ENCODE data around the gene AK3.

AK3 gene

DNA sequence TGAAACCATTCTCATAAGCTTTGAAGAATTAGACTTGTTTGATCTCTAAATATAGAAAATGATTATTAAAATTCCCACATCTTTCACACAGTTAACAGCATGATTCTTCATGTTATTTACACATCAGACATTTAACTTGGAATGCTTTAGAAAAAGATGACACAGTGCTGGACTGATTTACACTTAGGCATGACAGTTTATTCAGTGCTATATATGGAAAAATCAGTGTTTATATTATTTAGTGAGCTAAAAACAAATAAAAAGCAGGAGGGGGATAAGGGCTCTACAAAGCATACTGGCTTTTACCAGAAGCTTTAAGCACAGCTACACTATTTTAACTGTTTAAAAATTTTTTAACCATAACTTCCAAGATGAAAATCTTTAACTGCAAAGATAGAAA, 31.6 kb downstream of the AK3 start:
- in situ Hi-C loops (cut with HindIII; ENCODE audit: low sequenced_read_pairs): no loop called here

- in situ Hi-C loops (cut with HindIII; ENCODE audit: low sequenced_read_pairs): no loop called here
Observed at GRCh38 chr9:4706971-4707622, 33.9 kb downstream of the AK3 start.

- in situ Hi-C loops (cut with HindIII; ENCODE audit: low sequenced_read_pairs): no loop called here
Observed at GRCh38 chr9:4706021-4706420, 35.0 kb downstream of the AK3 start.

DNA sequence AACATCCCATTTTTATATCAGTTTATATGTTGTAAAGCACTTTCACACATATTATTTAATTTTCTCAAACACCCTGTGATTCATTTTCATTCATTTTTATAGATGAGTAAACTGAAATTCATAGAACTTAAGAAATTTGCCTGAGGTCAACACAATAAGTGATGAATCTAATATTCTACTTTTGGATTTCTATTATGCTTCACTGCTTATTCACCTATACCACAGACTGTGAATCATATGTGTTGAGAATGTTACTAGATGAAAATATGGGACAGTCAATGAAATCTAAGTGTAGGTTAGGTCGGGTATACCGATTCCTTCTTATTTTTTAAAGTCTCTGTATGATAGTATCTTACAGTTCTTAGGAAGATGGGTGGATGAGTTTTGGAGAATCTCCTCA, 36.9 kb downstream of the AK3 start:
- in situ Hi-C loops (cut with HindIII; ENCODE audit: low sequenced_read_pairs): no loop called here

DNA sequence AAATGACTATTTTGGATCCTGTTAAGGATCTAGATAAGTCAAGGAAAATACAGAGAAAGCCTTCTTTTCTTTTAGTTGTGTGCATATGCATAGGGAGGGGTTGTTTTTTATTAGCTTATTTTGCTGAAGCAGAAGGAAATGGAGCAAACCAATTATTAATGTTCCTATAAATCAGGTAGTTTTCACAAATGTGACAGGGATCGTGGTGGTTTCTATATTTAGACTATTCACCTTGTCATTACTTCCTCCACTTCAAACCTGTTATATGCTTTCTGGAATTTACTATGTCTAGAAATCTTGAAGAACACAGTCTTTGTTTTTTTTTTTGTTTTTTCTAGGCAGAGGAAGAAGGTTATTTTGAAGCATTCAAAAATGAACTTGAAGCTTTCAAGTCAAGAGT, 39.5 kb downstream of the AK3 start:
- in situ Hi-C loops (cut with HindIII; ENCODE audit: low sequenced_read_pairs): no loop called here

DNA sequence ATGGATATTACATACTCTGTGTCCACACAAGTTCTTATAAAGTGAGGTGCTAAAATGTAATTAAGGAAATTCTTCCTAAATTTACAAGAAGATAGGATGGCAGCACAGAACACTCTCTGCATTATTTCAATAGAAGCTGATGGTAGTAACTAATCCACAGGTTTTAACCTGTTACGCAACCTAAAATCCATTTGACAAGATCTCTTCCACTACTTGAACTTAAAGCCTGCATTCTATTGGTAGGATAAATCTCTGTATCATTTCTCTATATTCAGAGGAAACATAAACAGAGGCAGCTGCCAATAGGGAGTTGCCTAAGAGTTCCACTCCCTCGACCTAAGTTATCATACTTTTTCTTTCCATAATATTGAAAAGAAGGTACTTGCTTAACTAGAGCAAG, 40.1 kb downstream of the AK3 start:
- in situ Hi-C loops (cut with HindIII; ENCODE audit: low sequenced_read_pairs): no loop called here

DNA sequence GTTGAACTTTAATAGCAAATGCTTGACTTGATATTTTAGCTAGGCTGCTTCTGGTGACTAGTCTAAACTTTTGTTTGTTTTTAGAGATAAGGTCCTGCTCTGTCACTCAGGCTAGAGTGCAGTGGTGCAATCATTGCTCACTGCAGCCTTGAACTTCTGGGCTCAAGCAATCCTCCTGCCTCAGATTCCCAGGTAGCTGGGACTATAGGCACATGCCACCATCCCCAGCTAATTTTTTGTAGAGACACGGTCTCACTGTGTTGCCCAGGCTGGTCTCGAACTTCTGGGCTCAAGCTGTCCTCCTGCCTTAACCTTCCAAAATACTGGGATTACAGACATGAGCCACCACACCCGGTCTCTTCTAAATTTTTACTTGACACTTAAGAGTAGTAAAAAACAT, 40.9 kb downstream of the AK3 start:
- in situ Hi-C loops (cut with HindIII; ENCODE audit: low sequenced_read_pairs): no loop called here

- in situ Hi-C loops (cut with HindIII; ENCODE audit: low sequenced_read_pairs): no loop called here
Observed at GRCh38 chr9:4691795-4692194, 49.2 kb downstream of the AK3 start.

- in situ Hi-C loops (cut with HindIII; ENCODE audit: low sequenced_read_pairs): no loop called here
Observed at GRCh38 chr9:4690144-4690543, 50.9 kb downstream of the AK3 start.

GRCh38 chr9:4689687-4690104, 51.3 kb downstream of the AK3 start:
- in situ Hi-C loops (cut with HindIII; ENCODE audit: low sequenced_read_pairs): no loop called here

GRCh38 chr9:4689021-4689420, 52.0 kb downstream of the AK3 start:
- in situ Hi-C loops (cut with HindIII; ENCODE audit: low sequenced_read_pairs): no loop called here

DNA sequence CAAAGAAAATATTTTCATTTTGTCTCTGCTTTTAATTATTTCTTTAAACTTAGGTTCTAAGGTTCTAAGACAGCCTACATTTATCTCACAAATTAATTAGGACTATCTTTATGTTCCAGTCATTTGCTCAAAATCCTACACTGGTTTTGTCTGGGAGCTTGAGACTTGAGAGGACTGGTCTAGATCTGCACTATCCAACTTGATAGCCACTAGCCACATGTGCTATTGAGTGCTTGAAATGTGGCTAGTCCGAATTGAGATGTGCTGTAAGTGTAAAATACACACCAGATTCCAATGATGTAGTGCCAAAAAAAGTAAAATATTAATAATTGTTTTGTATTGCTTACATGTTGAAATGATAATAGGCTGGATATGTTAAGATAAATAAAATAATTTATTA, 54.4 kb downstream of the AK3 start:
- in situ Hi-C loops (cut with HindIII; ENCODE audit: low sequenced_read_pairs): no loop called here

GRCh38 chr9:4686112-4686511, 54.9 kb downstream of the AK3 start:
- in situ Hi-C loops (cut with HindIII; ENCODE audit: low sequenced_read_pairs): no loop called here

DNA sequence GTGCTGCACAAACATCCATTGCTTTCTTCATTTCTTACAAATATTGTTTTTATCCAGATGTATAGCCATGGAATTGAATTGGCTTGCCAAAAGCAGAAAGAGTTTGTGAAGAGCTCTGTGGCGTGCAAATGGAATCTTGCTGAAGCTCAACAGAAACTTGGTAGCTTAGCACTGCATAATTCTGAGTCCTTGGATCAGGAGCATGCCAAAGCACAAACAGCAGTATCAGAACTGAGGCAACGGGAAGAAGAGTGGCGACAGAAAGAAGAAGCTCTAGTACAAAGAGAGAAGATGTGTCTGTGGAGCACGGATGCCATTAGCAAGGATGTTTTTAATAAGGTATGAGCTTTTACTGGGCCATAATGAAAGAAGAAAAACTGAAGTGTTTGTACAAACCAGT, 56.2 kb downstream of the AK3 start:
- in situ Hi-C loops (cut with HindIII; ENCODE audit: low sequenced_read_pairs): no loop called here

- in situ Hi-C loops (cut with HindIII; ENCODE audit: low sequenced_read_pairs): no loop called here
Observed at GRCh38 chr9:4680750-4681149, 60.3 kb downstream of the AK3 start.

DNA sequence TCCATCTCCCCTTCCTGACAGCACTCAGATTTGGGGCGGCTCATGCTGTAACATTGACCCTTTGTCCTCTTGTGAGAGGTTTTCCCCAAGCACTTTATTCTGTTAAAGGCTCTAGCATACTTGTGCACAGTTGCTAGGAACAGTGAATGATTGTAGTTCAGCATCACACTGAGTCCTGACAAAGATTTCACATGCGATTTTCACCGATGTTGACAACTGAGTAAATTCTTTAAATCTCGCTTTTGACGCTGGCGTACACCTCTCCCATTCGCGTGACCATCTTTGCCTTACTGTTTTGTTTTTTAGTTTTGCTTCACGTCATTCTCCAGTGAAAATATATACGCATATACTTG, 60.9 kb downstream of the AK3 start:
- in situ Hi-C loops (cut with HindIII; ENCODE audit: low sequenced_read_pairs): no loop called here

GRCh38 chr9:4679268-4680172, 61.5 kb downstream of the AK3 start, which contains the start of gene CDC37L1:
CDC37L1 (plus strand) TSS chr9:4679569; CDS start chr9:4679768, 199 bp downstream.
- in situ Hi-C loops (cut with HindIII; ENCODE audit: low sequenced_read_pairs): no loop called here

- in situ Hi-C loops (cut with HindIII; ENCODE audit: low sequenced_read_pairs): no loop called here
Observed at GRCh38 chr9:4678679-4679267, 62.2 kb downstream of the AK3 start.

GRCh38 chr9:4677392-4677791, 63.6 kb downstream of the AK3 start:
- in situ Hi-C loops (cut with HindIII; ENCODE audit: low sequenced_read_pairs): no loop called here

GRCh38 chr9:4674783-4675182, 66.2 kb downstream of the AK3 start:
- in situ Hi-C loops (cut with HindIII; ENCODE audit: low sequenced_read_pairs): no loop called here

DNA sequence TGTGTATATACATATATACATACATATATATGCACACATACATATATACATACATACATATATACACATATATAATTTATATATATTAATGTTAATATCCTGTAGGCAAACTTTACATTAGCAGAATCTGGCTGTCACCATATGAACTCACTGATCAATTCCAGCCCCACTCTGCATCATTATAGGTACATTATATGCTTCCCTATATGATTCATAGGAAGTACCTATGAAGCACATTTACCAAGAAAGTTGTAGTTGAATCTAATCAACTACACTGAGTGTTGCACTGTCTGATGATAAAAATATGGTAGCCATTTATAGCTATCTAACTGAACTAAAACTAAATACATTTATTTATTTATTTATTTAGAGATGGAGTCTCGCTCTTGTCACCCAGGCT, 69.3 kb downstream of the AK3 start:
- in situ Hi-C loops (cut with HindIII; ENCODE audit: low sequenced_read_pairs): no loop called here

DNA sequence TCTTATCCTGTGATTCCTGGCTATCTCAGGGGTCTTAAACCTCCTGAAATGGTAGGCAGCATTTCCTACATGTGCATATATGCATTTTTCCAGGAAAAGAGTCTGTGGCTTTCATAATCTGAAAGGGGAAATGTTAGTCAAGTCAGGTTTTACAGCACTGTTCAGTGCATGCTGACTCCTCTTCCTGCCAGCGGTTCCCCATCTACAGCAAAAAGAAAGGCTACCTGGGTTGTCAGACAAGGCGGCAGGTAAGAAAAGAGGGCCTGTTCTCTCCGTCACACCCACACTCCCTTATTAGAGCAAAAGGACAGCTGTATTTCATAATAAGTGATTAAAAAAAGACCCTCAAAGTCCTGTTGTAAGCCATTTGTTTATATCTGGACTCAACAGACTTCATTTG, 70.4 kb downstream of the AK3 start:
- in situ Hi-C loops (cut with HindIII; ENCODE audit: low sequenced_read_pairs): no loop called here

All from DLD1 (cell line).